ENCODE measurements around the gene C2orf81. TPM values are rescaled to one million over a fixed set of nuclear protein-coding genes. Genes with fewer than 3 reads are reported as not detected.

Gene C2orf81
- total RNA-seq, 1 donor = 0.72 TPM

DNA sequence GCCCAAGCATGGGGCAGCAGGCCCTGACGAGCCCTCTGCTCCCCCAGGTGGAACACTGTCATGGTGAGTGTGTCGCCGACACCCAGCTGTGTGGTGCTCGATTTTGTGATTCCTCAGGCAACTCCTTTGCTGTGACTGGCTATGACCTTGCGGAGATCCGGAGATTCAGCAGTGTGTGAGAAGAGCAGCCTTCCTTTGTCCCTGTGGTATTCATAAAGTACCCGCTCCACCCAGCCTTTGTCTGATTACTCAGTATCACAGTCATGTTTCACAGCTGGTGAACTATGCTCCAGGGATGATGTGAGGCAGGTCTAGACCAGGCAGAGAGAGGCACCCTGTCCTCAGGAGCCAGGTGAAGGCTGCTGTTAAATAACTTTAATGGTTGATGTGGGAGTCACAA is 4.1 kb upstream of the C2orf81 start:
- H3K36me3 ChIP-seq (ENCODE audit: insufficient read depth, low read length) = peaks cover 33% of the 10 kb centered on the region
- H3K27ac ChIP-seq (ENCODE audit: low read depth, low read length) = no peak overlapping the region
- H4K20me1 ChIP-seq (ENCODE audit: insufficient read depth, low read length) = peaks cover 3% of the 10 kb centered on the region
- H3K9me3 ChIP-seq (ENCODE audit: low read depth, low read length) = no peaks in the 10 kb centered on the region
- peaks cover 10% of the 10 kb centered on the region for H3K4me1 ChIP-seq (ENCODE audit: insufficient read depth, low read length)
- H3K4me3 ChIP-seq (ENCODE audit: insufficient read depth, low read length) = no peak overlapping the region
- H3K79me2 ChIP-seq (ENCODE audit: insufficient read depth, low read length) = no peaks in the 10 kb centered on the region
- no peak overlapping the region for H3K4me2 ChIP-seq (ENCODE audit: insufficient read depth, low read length)
- DNase-seq (ENCODE audit: insufficient read length, low spot score, missing footprints) = peak; percentile 92
- no peak overlapping the region for H2AFZ ChIP-seq (ENCODE audit: low read length)
- H3K27me3 ChIP-seq (ENCODE audit: insufficient read depth, low read length) = no peaks in the 10 kb centered on the region
- TF ChIP-seq, protein P1, sequence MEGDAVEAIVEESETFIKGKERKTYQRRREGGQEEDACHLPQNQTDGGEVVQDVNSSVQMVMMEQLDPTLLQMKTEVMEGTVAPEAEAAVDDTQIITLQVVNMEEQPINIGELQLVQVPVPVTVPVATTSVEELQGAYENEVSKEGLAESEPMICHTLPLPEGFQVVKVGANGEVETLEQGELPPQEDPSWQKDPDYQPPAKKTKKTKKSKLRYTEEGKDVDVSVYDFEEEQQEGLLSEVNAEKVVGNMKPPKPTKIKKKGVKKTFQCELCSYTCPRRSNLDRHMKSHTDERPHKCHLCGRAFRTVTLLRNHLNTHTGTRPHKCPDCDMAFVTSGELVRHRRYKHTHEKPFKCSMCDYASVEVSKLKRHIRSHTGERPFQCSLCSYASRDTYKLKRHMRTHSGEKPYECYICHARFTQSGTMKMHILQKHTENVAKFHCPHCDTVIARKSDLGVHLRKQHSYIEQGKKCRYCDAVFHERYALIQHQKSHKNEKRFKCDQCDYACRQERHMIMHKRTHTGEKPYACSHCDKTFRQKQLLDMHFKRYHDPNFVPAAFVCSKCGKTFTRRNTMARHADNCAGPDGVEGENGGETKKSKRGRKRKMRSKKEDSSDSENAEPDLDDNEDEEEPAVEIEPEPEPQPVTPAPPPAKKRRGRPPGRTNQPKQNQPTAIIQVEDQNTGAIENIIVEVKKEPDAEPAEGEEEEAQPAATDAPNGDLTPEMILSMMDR (IDR thresholded peaks at IDR 0.05; ENCODE audit: extremely low read depth, low read depth, low read length) = no peak

GRCh38 chr2:74424995-74425406 is 3.6 kb upstream of the C2orf81 start:
- peak; percentile 35 for DNase-seq (ENCODE audit: insufficient read length, low spot score, missing footprints)
- H3K9me3 ChIP-seq (ENCODE audit: low read depth, low read length) = no peaks in the 10 kb centered on the region
- H3K4me2 ChIP-seq (ENCODE audit: insufficient read depth, low read length) = no peak overlapping the region
- H3K27me3 ChIP-seq (ENCODE audit: insufficient read depth, low read length) = no peaks in the 10 kb centered on the region
- H3K36me3 ChIP-seq (ENCODE audit: insufficient read depth, low read length) = peaks cover 33% of the 10 kb centered on the region
- peaks cover 3% of the 10 kb centered on the region for H4K20me1 ChIP-seq (ENCODE audit: insufficient read depth, low read length)
- no peak overlapping the region for H3K4me3 ChIP-seq (ENCODE audit: insufficient read depth, low read length)
- H3K27ac ChIP-seq (ENCODE audit: low read depth, low read length) = no peak overlapping the region
- TF ChIP-seq, protein P1 (IDR thresholded peaks at IDR 0.05; ENCODE audit: extremely low read depth, low read depth, low read length) = no peak
- peaks cover 10% of the 10 kb centered on the region for H3K4me1 ChIP-seq (ENCODE audit: insufficient read depth, low read length)
- H3K79me2 ChIP-seq (ENCODE audit: insufficient read depth, low read length) = no peaks in the 10 kb centered on the region
- H2AFZ ChIP-seq (ENCODE audit: low read length) = no peak overlapping the region

- peak; percentile 85 for DNase-seq (ENCODE audit: insufficient read length, low spot score, missing footprints)
- H3K27ac ChIP-seq (ENCODE audit: low read depth, low read length) = no peak overlapping the region
These were observed 2.9 kb upstream of the C2orf81 start for GRCh38 chr2:74424139-74424992.

More at GRCh38 chr2:74424139-74424992, 2.9 kb upstream of the C2orf81 start:
- no peak overlapping the region for H2AFZ ChIP-seq (ENCODE audit: low read length)
- H3K79me2 ChIP-seq (ENCODE audit: insufficient read depth, low read length) = no peaks in the 10 kb centered on the region
- H4K20me1 ChIP-seq (ENCODE audit: insufficient read depth, low read length) = peaks cover 3% of the 10 kb centered on the region
- peaks cover 32% of the 10 kb centered on the region for H3K36me3 ChIP-seq (ENCODE audit: insufficient read depth, low read length)
- TF ChIP-seq, protein P1 (IDR thresholded peaks at IDR 0.05; ENCODE audit: extremely low read depth, low read depth, low read length) = no peak
- H3K4me3 ChIP-seq (ENCODE audit: insufficient read depth, low read length) = no peak overlapping the region
- H3K27me3 ChIP-seq (ENCODE audit: insufficient read depth, low read length) = no peaks in the 10 kb centered on the region
- no peak overlapping the region for H3K4me2 ChIP-seq (ENCODE audit: insufficient read depth, low read length)
- peaks cover 10% of the 10 kb centered on the region for H3K4me1 ChIP-seq (ENCODE audit: insufficient read depth, low read length)
- H3K9me3 ChIP-seq (ENCODE audit: low read depth, low read length) = no peaks in the 10 kb centered on the region
